ENCODE data around the gene HGS.

The HGS gene

GRCh38 chr17:81740395-81740961 is 56.7 kb downstream of the HGS start:
- DNase-seq (ENCODE audit: low read depth in 3 of 3, low spot score in 1 of 3) = no peak

- no peak for DNase-seq (ENCODE audit: low read depth in 3 of 3, low spot score in 1 of 3)
Measured at GRCh38 chr17:81741049-81741593, 57.3 kb downstream of the HGS start.

- DNase-seq (ENCODE audit: low read depth in 3 of 3, low spot score in 1 of 3) = no peak
Measured at GRCh38 chr17:81741594-81742452, 58.0 kb downstream of the HGS start.

Data from stimulated activated CD4-positive, alpha-beta T cell treated with anti-CD3 and anti-CD28 coated beads, TNF-alpha, amount 100 ng/mL, for 1 hour (primary cell).